Neural cell (in vitro differentiated cells): ENCODE results near the gene SEPHS1. TPM values are rescaled to one million over a fixed set of nuclear protein-coding genes. Genes with fewer than 3 reads are reported as not detected.

ENCODE experiments used
- H2AFZ ChIP-seq: fragments of 200-600, 300-800 bp; sonication (generic), shearing (Covaris generic); 2 replicates; pipeline ENCODE4 v1.6.0; 2014; ENCODE audit warnings: low read depth, mild to moderate bottlenecking, antibody characterized with exemption, low read length, moderate library complexity
- H3F3A ChIP-seq: fragments of 200-600 bp; shearing (Covaris generic); 2 replicates; pipeline ENCODE4 v1.6.1; 2016; ENCODE audit warnings: mild to moderate bottlenecking, moderate library complexity, mixed read lengths, antibody characterized with exemption, low read length; ENCODE audit not compliant: insufficient read depth, poor library complexity, severe bottlenecking
- H3K27ac ChIP-seq: fragments of 200-600, 300-800 bp; sonication (generic), shearing (Covaris generic); 2 replicates; pipeline ENCODE4 v1.5.1; 2014; ENCODE audit warnings: mild to moderate bottlenecking, low read length, moderate library complexity
- H3K27me3 ChIP-seq: fragments of 300-800, 200-600 bp; sonication (generic), shearing (Covaris generic); 2 replicates; pipeline ENCODE4 v1.6.0; 2014; ENCODE audit warnings: mild to moderate bottlenecking, low read depth, low read length, moderate library complexity; ENCODE audit not compliant: insufficient read depth
- H3K36me3 ChIP-seq: fragments of 300-800, 200-600 bp; sonication (generic), shearing (Covaris generic); 2 replicates; pipeline ENCODE4 v1.5.1; 2014; ENCODE audit warnings: mild to moderate bottlenecking, antibody characterized with exemption, low read length, moderate library complexity; ENCODE audit not compliant: insufficient read depth
- H3K4me2 ChIP-seq: fragments of 300-800, 200-600 bp; sonication (generic), shearing (Covaris generic); 2 replicates; pipeline ENCODE4 v1.6.0; 2014; ENCODE audit warnings: mild to moderate bottlenecking, low read length
- H3K4me3 ChIP-seq: fragments of 300-800, 200-600 bp; sonication (generic), shearing (Covaris generic); 2 replicates; pipeline ENCODE4 v1.5.1; 2014; ENCODE audit warnings: mild to moderate bottlenecking, low read length, moderate library complexity
- H3K79me2 ChIP-seq: fragments of 200-600 bp; shearing (Covaris generic); replicated peaks from 2 replicates; pipeline ENCODE4 v1.6.0; 2014; ENCODE audit warnings: mild to moderate bottlenecking, low read length, moderate library complexity; ENCODE audit not compliant: insufficient read depth
- H3K9ac ChIP-seq: fragments of 300-800, 200-600 bp; sonication (generic), shearing (Covaris generic); 2 replicates; pipeline ENCODE4 v1.6.1; 2016; ENCODE audit warnings: mild to moderate bottlenecking, low read length, mixed read lengths
- H3K9me2 ChIP-seq: fragments of 200-600 bp; shearing (Covaris generic); 2 replicates; pipeline ENCODE4 v1.6.1; 2016; ENCODE audit warnings: mild to moderate bottlenecking, low read length, mixed read lengths; ENCODE audit not compliant: insufficient read depth
- H3K9me3 ChIP-seq: fragments of 200-600, 300-800 bp; sonication (generic), shearing (Covaris generic); 2 replicates; pipeline ENCODE4 v1.6.1; 2016; ENCODE audit warnings: mild to moderate bottlenecking, mixed run types, low read length, moderate library complexity, mixed read lengths
- H4K20me1 ChIP-seq: fragments of 200-600 bp; shearing (Covaris generic); 2 replicates; pipeline ENCODE4 v1.6.1; 2016; ENCODE audit warnings: mild to moderate bottlenecking, mixed run types; ENCODE audit not compliant: insufficient read depth
- EP300 ChIP-seq: fragments of 450-650 bp; conservative IDR thresholded peaks from 2 replicates; pipeline ENCODE4 v1.6.1; 2014; ENCODE audit warnings: antibody characterized with exemption, mild to moderate bottlenecking, moderate library complexity; ENCODE audit not compliant: poor library complexity, severe bottlenecking
- EZH2 ChIP-seq: fragments of 200-600, 300-800 bp; shearing (Covaris generic), sonication (generic); IDR thresholded peaks from 2 replicates; pipeline ENCODE4 v1.6.1; 2014; ENCODE audit warnings: antibody characterized with exemption, low read length, borderline replicate concordance, mild to moderate bottlenecking; ENCODE audit not compliant: insufficient read depth, poor library complexity, severe bottlenecking
- MXI1 ChIP-seq: fragments of 450-650 bp; conservative IDR thresholded peaks from 2 replicates; pipeline ENCODE4 v1.6.1; 2014; ENCODE audit warnings: antibody characterized with exemption, mild to moderate bottlenecking; ENCODE audit not compliant: poor library complexity, severe bottlenecking
- POLR2AphosphoS5 ChIP-seq: IDR thresholded peaks from 2 replicates; pipeline ENCODE4 v1.6.1; 2012
- RAD21 ChIP-seq: fragments of 450-650 bp; conservative IDR thresholded peaks from 2 replicates; pipeline ENCODE4 v1.6.1; 2014; ENCODE audit warnings: antibody characterized with exemption, mild to moderate bottlenecking, moderate library complexity
- SMC3 ChIP-seq: fragments of 450-650 bp; conservative IDR thresholded peaks from 2 replicates; pipeline ENCODE4 v1.6.1; 2014; ENCODE audit warnings: antibody characterized with exemption, mild to moderate bottlenecking, moderate library complexity; ENCODE audit not compliant: poor library complexity
- TAF1 ChIP-seq: IDR thresholded peaks from 2 replicates; pipeline ENCODE4 v1.6.1; 2012; ENCODE audit warnings: low read depth
- polyA plus RNA-seq: library from polyadenylated mRNA; depleted of rRNA; stranded (reverse); fragments of >200 nt; gene quantifications from 2 replicates; pipeline ENCODE4 v1.2.3, GENCODE V29; 2014
- TF ChIP-seq, protein P1 (sequence below): fragments of 450-650 bp; IDR thresholded peaks from 2 replicates; pipeline ENCODE4 v1.5.1; 2014; ENCODE audit warnings: antibody characterized with exemption, mild to moderate bottlenecking, moderate library complexity; ENCODE audit not compliant: poor library complexity, severe bottlenecking
- TF ChIP-seq, protein P2 (sequence below): IDR thresholded peaks from 2 replicates; pipeline ENCODE4 v1.6.1; 2012; ENCODE audit warnings: borderline replicate concordance

Gene SEPHS1
- polyA plus RNA-seq, 1 donor from 2014 or later, result 61.0 TPM

DNA sequence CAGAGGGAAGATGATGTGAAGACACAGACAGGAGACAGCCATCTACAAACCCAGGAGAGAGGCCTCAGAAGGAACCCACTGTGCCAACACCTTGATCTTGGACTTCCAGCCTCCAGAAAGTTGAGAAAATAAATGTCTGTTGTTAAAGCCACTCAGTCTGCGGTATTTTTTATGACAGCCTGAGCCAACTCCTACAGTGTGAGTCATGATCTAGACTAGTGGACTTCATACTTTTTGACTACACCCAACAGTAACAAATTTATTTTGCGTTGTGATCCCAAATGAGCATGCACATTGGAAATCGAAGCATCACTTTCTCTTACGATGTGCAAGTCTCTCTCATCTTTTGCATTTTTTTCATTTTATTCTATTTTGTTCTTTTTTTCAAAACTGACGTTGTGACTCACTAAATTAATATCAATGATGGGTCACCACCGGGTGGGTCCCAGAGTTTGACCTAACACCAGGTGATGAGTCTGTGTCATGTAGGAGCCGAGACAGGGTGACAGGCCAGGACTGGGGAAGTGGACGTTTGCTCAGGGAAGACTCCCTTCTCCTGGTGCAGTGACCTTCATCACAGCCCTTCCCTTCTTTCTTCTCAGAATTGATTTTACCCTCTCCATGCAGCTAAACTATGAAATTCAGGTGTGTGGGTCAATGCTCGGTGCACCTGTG is 77.1 kb downstream of the SEPHS1 start:
- Histone ChIP-seq H3K27ac (no peak overlapping the region), H3K27me3 (no peaks in the 10 kb centered on the region), H3K4me3 (no peak overlapping the region), H3K9ac (no peak overlapping the region), H3K79me2 (no peaks in the 10 kb centered on the region), H3K9me2 (no peaks in the 10 kb centered on the region), H3K4me2 (no peak overlapping the region), H3K36me3 (no peaks in the 10 kb centered on the region), H2AFZ (no peak overlapping the region), H3K9me3 (no peaks in the 10 kb centered on the region), H4K20me1 (no peaks in the 10 kb centered on the region), H3F3A (no peaks in the 10 kb centered on the region)
- no peak for TF ChIP-seq POLR2AphosphoS5
- TF ChIP-seq EP300, result no peak
- TF ChIP-seq TAF1, result no peak
- no peak for TF ChIP-seq SMC3
- TF ChIP-seq, protein P1, sequence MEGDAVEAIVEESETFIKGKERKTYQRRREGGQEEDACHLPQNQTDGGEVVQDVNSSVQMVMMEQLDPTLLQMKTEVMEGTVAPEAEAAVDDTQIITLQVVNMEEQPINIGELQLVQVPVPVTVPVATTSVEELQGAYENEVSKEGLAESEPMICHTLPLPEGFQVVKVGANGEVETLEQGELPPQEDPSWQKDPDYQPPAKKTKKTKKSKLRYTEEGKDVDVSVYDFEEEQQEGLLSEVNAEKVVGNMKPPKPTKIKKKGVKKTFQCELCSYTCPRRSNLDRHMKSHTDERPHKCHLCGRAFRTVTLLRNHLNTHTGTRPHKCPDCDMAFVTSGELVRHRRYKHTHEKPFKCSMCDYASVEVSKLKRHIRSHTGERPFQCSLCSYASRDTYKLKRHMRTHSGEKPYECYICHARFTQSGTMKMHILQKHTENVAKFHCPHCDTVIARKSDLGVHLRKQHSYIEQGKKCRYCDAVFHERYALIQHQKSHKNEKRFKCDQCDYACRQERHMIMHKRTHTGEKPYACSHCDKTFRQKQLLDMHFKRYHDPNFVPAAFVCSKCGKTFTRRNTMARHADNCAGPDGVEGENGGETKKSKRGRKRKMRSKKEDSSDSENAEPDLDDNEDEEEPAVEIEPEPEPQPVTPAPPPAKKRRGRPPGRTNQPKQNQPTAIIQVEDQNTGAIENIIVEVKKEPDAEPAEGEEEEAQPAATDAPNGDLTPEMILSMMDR, result no peak
- TF ChIP-seq EZH2, result no peak
- no peak for TF ChIP-seq RAD21
- TF ChIP-seq MXI1, result no peak

DNA sequence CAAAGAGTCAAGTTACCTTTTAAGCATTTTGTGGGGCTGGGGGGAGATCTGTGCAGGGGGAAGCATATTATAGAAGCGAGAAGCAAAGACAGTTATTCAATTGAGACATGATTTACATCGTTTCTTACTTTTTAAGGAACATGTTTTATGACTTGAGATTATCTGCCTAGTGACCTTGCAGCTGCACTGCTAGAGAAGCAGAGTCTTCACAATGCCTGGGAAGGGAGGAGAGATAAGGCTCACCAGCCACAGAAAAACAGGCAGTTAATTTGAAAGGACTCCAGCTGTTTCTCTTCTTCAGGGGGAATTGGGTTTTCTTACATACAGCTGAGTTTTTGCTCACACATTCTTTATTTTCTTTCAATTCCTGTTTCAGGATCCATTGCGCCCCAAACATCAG is 79.3 kb downstream of the SEPHS1 start:
- Histone ChIP-seq H3K27ac (no peak overlapping the region), H3K27me3 (no peaks in the 10 kb centered on the region), H3K9me3 (no peaks in the 10 kb centered on the region), H3K79me2 (no peaks in the 10 kb centered on the region), H3F3A (no peaks in the 10 kb centered on the region), H2AFZ (no peak overlapping the region), H4K20me1 (no peaks in the 10 kb centered on the region), H3K9me2 (no peaks in the 10 kb centered on the region), H3K4me3 (no peak overlapping the region), H3K4me2 (no peak overlapping the region), H3K9ac (no peak overlapping the region), H3K36me3 (no peaks in the 10 kb centered on the region)
- TF ChIP-seq POLR2AphosphoS5 (no peak), EZH2 (no peak)
- TF ChIP-seq, protein P2, sequence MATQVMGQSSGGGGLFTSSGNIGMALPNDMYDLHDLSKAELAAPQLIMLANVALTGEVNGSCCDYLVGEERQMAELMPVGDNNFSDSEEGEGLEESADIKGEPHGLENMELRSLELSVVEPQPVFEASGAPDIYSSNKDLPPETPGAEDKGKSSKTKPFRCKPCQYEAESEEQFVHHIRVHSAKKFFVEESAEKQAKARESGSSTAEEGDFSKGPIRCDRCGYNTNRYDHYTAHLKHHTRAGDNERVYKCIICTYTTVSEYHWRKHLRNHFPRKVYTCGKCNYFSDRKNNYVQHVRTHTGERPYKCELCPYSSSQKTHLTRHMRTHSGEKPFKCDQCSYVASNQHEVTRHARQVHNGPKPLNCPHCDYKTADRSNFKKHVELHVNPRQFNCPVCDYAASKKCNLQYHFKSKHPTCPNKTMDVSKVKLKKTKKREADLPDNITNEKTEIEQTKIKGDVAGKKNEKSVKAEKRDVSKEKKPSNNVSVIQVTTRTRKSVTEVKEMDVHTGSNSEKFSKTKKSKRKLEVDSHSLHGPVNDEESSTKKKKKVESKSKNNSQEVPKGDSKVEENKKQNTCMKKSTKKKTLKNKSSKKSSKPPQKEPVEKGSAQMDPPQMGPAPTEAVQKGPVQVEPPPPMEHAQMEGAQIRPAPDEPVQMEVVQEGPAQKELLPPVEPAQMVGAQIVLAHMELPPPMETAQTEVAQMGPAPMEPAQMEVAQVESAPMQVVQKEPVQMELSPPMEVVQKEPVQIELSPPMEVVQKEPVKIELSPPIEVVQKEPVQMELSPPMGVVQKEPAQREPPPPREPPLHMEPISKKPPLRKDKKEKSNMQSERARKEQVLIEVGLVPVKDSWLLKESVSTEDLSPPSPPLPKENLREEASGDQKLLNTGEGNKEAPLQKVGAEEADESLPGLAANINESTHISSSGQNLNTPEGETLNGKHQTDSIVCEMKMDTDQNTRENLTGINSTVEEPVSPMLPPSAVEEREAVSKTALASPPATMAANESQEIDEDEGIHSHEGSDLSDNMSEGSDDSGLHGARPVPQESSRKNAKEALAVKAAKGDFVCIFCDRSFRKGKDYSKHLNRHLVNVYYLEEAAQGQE, result no peak
